Fibroblast of skin of left biceps (primary cell): ENCODE measurements around the gene TNFRSF8.

Experiments
- DNase-seq, 2 experiments: peaks; one replicate each; pipeline ENCODE4 v3.0.0-alpha.2; 2013; ENCODE audit warnings: low read depth in 2 of 2

The TNFRSF8 gene

GRCh38 chr1:12140515-12141162, 77.5 kb downstream of the TNFRSF8 start:
- no peak for DNase-seq

GRCh38 chr1:12141163-12141850, 78.2 kb downstream of the TNFRSF8 start:
- no peak for DNase-seq

- DNase-seq, result no peak
Measured at GRCh38 chr1:12142141-12142823, 79.2 kb downstream of the TNFRSF8 start.

- no peak for DNase-seq
Measured at GRCh38 chr1:12142891-12143630, 80.0 kb downstream of the TNFRSF8 start.

GRCh38 chr1:12143631-12144155, 80.6 kb downstream of the TNFRSF8 start:
- peak; percentile 23 to 28 for DNase-seq

GRCh38 chr1:12144236-12144635, 81.1 kb downstream of the TNFRSF8 start:
- no peak for DNase-seq

- no peak for DNase-seq
Measured at GRCh38 chr1:12144969-12145368, 81.9 kb downstream of the TNFRSF8 start.

GRCh38 chr1:12145616-12146342, 82.7 kb downstream of the TNFRSF8 start:
- no peak for DNase-seq

GRCh38 chr1:12146343-12147112, 83.4 kb downstream of the TNFRSF8 start:
- DNase-seq, result no peak

- no peak for DNase-seq
Measured at GRCh38 chr1:12147201-12147701, 84.1 kb downstream of the TNFRSF8 start.

GRCh38 chr1:12148160-12148957, 85.3 kb downstream of the TNFRSF8 start:
- DNase-seq, result no peak

GRCh38 chr1:12148958-12149790, 86.1 kb downstream of the TNFRSF8 start:
- no peak for DNase-seq

GRCh38 chr1:12149791-12150175, 86.7 kb downstream of the TNFRSF8 start:
- DNase-seq, result no peak

GRCh38 chr1:12150456-12151200, 87.5 kb downstream of the TNFRSF8 start:
- no peak for DNase-seq

- DNase-seq, result no peak
Measured at GRCh38 chr1:12151465-12151864, 88.4 kb downstream of the TNFRSF8 start.

- DNase-seq, result no peak
Measured at GRCh38 chr1:12152113-12152891, 89.2 kb downstream of the TNFRSF8 start.

- DNase-seq, result no peak
Measured at GRCh38 chr1:12153181-12153785, 90.2 kb downstream of the TNFRSF8 start.
